Stimulated activated naive CD8-positive, alpha-beta T cell treated with anti-CD3 and anti-CD28 coated beads, Interleukin-15, amount 100 ng/mL, for 72 hours (primary cell): ENCODE measurements around the gene SLC35A3.

Experiments
- ATAC-seq: fragments of 150-1000 bp; cut with Tn5 transposase; 2 replicates; pipeline ENCODE4 v1.10.0; 2021; ENCODE audit warnings: mild to moderate bottlenecking, moderate library complexity
- DNase-seq, 2 donors: peaks; one replicate each; pipeline ENCODE4 v3.0.0; 2021 to 2022
- H3K27ac Mint-ChIP-seq, 2 donors: one replicate each; pipeline ENCODE4 v1.8.0; 2022; ENCODE audit warnings: mild to moderate bottlenecking in 2 of 2, mixed read lengths in 2 of 2, moderate library complexity in 2 of 2
- H3K27me3 Mint-ChIP-seq: one replicate; pipeline ENCODE4 v1.8.0; 2022; ENCODE audit warnings: mixed read lengths
- H3K4me1 Mint-ChIP-seq: one replicate; pipeline ENCODE4 v1.8.0; 2022; ENCODE audit warnings: mild to moderate bottlenecking, mixed read lengths
- H3K4me3 Mint-ChIP-seq, 2 donors: one replicate each; pipeline ENCODE4 v1.8.0; 2022; ENCODE audit warnings: mild to moderate bottlenecking in 2 of 2, mixed read lengths in 2 of 2, moderate library complexity in 1 of 2
- H3K9me3 Mint-ChIP-seq, 2 donors: one replicate each; pipeline ENCODE4 v1.8.0; 2022; ENCODE audit warnings: mixed read lengths in 2 of 2

Gene SLC35A3

DNA sequence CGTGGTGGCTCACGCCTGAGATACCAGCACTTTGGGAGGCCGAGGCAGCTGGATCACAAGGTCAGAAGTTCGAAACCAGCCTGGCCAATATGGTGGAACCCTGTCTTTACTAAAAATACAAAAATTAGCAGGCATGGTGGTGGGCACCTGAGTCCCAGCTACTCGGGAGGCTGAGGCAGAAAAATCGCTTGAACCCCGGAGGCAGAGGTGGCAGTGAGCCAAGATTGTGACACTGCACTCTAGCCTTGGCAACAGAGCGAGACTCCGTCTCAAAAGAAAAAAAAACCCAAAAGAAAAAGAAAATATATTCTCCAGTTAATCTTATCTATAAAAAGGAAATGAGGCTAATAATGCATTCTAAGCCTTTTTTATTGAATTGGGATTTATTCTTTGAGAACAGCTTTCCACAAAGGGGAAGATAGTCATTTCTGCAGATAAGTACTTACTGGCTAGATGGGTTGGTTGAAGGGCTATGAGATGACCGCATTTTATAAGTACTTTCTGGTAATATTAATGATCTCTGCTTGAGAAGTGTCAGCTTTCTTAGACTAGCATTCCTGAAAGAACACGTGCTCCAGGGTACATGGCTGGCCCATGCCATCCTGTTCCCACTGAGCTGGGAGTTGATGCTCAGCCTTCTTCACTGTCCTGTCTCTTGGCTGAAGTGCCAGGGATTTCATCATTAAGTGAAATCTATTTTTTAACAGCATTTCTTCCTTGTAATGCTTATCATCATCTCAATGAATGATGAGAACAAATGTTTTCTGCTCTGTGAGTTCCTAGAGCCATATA is 105.0 kb downstream of the SLC35A3 start:
- Mint-ChIP-seq H3K4me3 (no peak overlapping the region), H3K9me3 (no peaks in the 10 kb centered on the region), H3K27ac (peak overlapping the region; percentile 35 to 61), H3K27me3 (no peaks in the 10 kb centered on the region), H3K4me1 (peaks cover 16% of the 10 kb centered on the region)
- ATAC-seq (no peak), DNase-seq (no peak)

DNA sequence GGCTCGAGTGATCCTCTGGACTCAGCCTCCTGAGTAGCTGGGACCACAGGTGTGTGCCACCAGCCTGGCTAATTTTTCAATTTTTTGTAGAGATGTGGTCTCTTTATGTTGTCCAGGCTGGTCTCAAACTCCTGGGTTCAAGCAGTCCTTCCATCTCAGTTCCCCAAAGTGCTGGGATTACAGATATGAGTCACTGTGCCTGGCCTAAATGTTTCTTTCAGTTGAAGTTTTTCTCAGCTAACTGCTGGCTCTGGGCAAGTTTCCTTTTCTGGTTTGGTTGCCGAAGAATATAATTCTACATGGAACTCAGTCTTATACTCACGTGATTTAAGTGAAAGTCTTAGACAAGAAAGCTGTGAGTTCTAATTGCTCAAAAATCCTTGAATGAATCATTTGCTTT is 106.0 kb downstream of the SLC35A3 start:
- Mint-ChIP-seq H3K27me3 (no peaks in the 10 kb centered on the region), H3K4me3 (no peak overlapping the region), H3K9me3 (no peaks in the 10 kb centered on the region), H3K27ac (peak overlapping the region in 1 of 2 donors; percentile 74), H3K4me1 (peaks cover 6% of the 10 kb centered on the region)
- DNase-seq: no peak
- no peak for ATAC-seq

DNA sequence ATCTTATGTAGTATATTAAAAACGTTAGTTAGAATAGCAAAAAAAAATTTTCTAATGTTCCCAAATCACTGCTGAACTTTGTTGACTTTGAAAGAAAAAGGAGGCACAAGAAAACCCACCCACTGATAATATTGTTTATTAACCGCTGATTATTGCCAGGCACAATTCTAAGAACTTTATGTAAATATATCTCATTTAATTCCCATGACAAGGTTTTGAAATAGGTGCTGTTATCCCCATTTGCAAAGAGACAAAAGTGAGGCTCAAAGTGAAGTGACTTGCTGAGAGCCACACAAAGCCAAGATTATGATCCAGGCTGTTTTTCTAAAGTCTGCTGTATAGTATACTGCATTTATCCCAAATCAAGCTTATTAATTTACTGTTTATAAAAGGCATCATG is 106.5 kb downstream of the SLC35A3 start:
- H3K4me1 Mint-ChIP-seq: peaks cover 5% of the 10 kb centered on the region
- no peak for DNase-seq
- H3K27ac Mint-ChIP-seq: no peak overlapping the region
- H3K9me3 Mint-ChIP-seq: no peaks in the 10 kb centered on the region
- ATAC-seq: no peak
- no peak overlapping the region for H3K4me3 Mint-ChIP-seq
- no peaks in the 10 kb centered on the region for H3K27me3 Mint-ChIP-seq

DNA sequence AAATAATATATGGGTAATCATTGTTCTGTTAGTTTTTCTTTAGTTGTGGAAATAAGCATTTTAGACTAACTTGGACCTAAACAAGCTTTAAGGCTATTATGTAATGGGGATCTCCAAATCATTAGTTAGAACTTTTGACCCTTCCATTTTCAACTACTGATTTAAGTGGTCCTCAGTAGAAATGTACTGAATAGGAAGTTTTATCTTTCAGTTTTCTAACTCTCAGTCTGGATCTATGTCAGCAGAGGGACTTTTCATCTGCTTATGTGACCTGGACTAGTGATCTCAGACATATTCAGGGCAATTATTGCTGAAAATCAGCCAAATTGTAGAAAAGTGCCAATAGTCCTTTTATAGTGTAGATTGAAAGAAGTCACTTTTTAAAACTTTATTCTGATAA is 106.9 kb downstream of the SLC35A3 start:
- no peak overlapping the region for H3K4me3 Mint-ChIP-seq
- H3K9me3 Mint-ChIP-seq: no peaks in the 10 kb centered on the region
- H3K27ac Mint-ChIP-seq: no peak overlapping the region
- ATAC-seq (peak; percentile 74), DNase-seq (no peak)
- H3K27me3 Mint-ChIP-seq: no peaks in the 10 kb centered on the region
- H3K4me1 Mint-ChIP-seq: peaks cover 5% of the 10 kb centered on the region

- H3K27ac Mint-ChIP-seq: peak overlapping the region in 1 of 2 donors; percentile 67
- peaks cover 5% of the 10 kb centered on the region for H3K4me1 Mint-ChIP-seq
- no peak for DNase-seq
- H3K9me3 Mint-ChIP-seq: no peaks in the 10 kb centered on the region
- no peak overlapping the region for H3K4me3 Mint-ChIP-seq
- H3K27me3 Mint-ChIP-seq: no peaks in the 10 kb centered on the region
- no peak for ATAC-seq
These were observed 107.7 kb downstream of the SLC35A3 start for GRCh38 chr1:100077531-100077930.

DNA sequence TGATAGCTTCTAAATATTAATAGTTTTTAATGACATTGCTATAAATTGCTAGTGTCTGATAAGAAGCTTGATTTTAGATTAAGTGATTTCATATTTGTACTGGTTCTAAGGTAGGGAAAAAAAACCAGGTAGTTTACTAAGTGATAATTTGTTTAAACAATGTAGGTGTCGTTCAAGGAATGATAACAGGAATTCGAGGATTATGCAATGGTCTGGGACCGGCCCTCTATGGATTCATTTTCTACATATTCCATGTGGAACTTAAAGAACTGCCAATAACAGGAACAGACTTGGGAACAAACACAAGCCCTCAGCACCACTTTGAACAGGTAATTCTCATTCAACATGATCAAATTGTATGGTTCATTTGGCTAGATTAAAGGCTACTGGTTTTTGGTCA is 110.5 kb downstream of the SLC35A3 start:
- ATAC-seq: no peak
- DNase-seq: no peak
- Mint-ChIP-seq H3K9me3 (no peaks in the 10 kb centered on the region), H3K27ac (no peak overlapping the region), H3K27me3 (no peaks in the 10 kb centered on the region), H3K4me1 (peaks cover 5% of the 10 kb centered on the region), H3K4me3 (no peak overlapping the region)
